ENCODE results near the gene NSG1. TPM values are rescaled to one million over a fixed set of nuclear protein-coding genes. Genes with fewer than 3 reads are reported as not detected.

Gene NSG1
- total RNA-seq, 1 donor from 2014 or later = 12.7 TPM

DNA sequence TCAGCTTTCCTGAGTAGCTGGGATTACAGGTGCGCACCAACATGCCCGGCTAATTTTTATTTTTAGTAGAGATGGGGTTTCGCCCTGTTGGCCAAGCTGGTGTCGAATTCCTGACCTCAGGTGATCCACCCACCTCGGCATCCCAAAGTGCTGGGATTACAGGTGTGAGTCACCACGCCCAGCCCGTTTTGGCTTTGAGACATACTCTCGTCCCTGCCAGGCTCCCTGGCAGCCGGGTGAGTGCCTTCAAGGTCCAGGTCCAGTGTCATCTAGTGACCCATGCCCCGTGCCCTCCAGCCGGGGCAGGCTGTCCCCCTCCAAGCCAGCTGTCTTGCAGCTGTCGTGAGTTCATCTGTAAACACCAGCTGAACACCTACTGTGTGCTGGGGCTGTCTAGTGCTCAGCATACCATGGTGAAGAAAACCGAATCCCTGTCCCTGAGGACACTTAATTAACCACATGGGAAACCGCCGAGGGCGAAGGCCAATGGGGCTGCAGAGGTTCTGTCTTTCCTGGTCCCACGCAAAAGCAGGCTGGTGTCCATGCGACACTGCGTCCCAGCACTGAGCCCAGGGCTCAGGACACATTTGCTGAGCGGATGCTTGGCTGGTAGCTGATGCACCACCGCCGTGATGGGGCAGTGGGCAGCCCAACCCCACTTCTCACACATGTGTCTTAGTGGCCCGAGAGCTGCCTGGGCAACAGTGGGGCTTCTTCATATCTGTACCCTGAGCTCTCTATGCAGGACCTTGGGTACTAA lies 21.9 kb downstream of the NSG1 start:
- Histone ChIP-seq H3K4me3 (ENCODE audit: low read depth, low read length) (no peak overlapping the region), H3K27me3 (ENCODE audit: control insufficient read depth, insufficient read depth, low read length) (peaks cover 37% of the 10 kb centered on the region), H3K36me3 (ENCODE audit: control insufficient read depth, insufficient read depth, low read length) (no peaks in the 10 kb centered on the region)
- no peak for DNase-seq (ENCODE audit: low read depth)
- TF ChIP-seq, protein P1, sequence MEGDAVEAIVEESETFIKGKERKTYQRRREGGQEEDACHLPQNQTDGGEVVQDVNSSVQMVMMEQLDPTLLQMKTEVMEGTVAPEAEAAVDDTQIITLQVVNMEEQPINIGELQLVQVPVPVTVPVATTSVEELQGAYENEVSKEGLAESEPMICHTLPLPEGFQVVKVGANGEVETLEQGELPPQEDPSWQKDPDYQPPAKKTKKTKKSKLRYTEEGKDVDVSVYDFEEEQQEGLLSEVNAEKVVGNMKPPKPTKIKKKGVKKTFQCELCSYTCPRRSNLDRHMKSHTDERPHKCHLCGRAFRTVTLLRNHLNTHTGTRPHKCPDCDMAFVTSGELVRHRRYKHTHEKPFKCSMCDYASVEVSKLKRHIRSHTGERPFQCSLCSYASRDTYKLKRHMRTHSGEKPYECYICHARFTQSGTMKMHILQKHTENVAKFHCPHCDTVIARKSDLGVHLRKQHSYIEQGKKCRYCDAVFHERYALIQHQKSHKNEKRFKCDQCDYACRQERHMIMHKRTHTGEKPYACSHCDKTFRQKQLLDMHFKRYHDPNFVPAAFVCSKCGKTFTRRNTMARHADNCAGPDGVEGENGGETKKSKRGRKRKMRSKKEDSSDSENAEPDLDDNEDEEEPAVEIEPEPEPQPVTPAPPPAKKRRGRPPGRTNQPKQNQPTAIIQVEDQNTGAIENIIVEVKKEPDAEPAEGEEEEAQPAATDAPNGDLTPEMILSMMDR (IDR thresholded peaks at IDR 0.05; ENCODE audit: insufficient read depth, low read length, poor library complexity, severe bottlenecking) = no peak

DNA sequence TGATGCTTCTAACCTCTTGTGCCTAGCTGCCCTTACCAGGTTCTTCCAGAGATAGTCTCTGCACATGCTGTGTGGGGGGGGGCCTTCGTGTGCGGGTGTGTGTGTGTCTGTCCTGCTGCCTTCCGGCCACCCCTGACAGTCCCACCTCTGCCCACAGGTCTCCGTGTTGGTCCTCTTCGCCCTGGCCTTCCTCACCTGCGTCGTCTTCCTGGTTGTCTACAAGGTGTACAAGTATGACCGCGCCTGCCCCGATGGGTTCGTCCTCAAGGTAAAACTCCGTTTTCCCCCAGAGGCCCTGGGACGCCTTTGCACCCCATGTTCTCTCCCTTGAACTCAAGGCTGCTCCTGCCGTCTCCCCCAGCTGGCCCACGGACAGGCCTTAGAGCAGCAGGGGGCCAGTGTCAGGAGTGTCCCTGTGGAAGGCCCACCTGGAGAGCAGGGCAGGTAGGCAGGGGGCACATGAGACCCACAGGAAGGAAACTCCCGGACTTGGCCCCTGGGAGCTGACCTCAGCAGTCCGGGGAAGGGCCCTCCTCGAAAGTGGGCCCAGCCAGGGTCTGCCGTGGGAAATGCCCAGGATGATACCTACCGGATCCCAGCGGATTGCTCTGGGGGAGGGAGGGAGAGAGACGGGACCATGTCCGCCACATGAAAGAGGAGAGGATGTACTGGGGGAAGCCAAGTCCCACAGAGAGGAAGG lies 22.7 kb downstream of the NSG1 start:
- Histone ChIP-seq H3K36me3 (ENCODE audit: control insufficient read depth, insufficient read depth, low read length) (no peaks in the 10 kb centered on the region), H3K27me3 (ENCODE audit: control insufficient read depth, insufficient read depth, low read length) (peaks cover 37% of the 10 kb centered on the region), H3K4me3 (ENCODE audit: low read depth, low read length) (no peak overlapping the region)
- no peak for DNase-seq (ENCODE audit: low read depth)
- TF ChIP-seq, protein P1 (IDR thresholded peaks at IDR 0.05; ENCODE audit: insufficient read depth, low read length, poor library complexity, severe bottlenecking) = no peak

DNA sequence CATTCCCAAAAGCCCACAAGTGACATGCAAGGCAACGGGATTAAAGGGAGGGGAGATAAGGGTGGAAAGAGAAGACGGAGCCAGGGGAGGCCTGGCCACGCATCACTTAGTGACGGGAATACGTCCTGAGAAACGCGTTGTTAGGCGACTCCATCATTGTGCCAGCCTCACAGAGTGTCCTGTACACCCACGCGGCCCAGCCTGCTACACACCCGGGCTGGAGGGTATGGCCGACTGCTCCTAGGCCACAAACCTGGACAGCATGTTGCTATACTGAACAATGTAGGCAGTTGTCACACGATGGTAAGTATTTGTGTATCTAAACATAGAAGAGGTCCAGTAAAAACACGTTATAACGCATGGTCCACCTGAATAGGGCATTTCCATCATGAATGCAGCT lies 23.4 kb downstream of the NSG1 start:
- DNase-seq (ENCODE audit: low read depth) = no peak
- Histone ChIP-seq H3K27me3 (ENCODE audit: control insufficient read depth, insufficient read depth, low read length) (peaks cover 33% of the 10 kb centered on the region), H3K36me3 (ENCODE audit: control insufficient read depth, insufficient read depth, low read length) (no peaks in the 10 kb centered on the region), H3K4me3 (ENCODE audit: low read depth, low read length) (no peak overlapping the region)
- TF ChIP-seq, protein P1 (IDR thresholded peaks at IDR 0.05; ENCODE audit: insufficient read depth, low read length, poor library complexity, severe bottlenecking) = no peak

DNA sequence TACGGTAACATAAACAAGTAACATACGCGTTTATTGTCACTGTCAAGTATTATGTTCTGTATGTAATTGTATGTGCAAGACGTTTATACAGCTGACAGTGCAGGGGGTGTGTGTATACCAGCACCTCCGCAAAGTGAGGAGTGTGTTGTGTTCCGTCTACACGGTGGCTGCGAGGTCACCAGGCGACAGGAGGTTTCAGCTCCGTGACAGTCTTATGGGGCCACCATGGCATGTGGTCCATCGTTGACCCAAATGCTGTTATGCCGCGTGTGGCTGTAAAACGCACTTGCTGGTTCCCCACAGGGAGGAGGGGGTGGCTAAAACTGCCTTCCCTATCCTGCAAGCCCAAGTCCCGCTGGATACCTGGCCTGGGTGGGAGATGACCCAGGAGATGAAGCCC lies 25.0 kb downstream of the NSG1 start:
- peaks cover 20% of the 10 kb centered on the region for H3K27me3 ChIP-seq (ENCODE audit: control insufficient read depth, insufficient read depth, low read length)
- no peaks in the 10 kb centered on the region for H3K36me3 ChIP-seq (ENCODE audit: control insufficient read depth, insufficient read depth, low read length)
- no peak overlapping the region for H3K4me3 ChIP-seq (ENCODE audit: low read depth, low read length)
- no peak for DNase-seq (ENCODE audit: low read depth)
- TF ChIP-seq, protein P1 (IDR thresholded peaks at IDR 0.05; ENCODE audit: insufficient read depth, low read length, poor library complexity, severe bottlenecking) = no peak

DNA sequence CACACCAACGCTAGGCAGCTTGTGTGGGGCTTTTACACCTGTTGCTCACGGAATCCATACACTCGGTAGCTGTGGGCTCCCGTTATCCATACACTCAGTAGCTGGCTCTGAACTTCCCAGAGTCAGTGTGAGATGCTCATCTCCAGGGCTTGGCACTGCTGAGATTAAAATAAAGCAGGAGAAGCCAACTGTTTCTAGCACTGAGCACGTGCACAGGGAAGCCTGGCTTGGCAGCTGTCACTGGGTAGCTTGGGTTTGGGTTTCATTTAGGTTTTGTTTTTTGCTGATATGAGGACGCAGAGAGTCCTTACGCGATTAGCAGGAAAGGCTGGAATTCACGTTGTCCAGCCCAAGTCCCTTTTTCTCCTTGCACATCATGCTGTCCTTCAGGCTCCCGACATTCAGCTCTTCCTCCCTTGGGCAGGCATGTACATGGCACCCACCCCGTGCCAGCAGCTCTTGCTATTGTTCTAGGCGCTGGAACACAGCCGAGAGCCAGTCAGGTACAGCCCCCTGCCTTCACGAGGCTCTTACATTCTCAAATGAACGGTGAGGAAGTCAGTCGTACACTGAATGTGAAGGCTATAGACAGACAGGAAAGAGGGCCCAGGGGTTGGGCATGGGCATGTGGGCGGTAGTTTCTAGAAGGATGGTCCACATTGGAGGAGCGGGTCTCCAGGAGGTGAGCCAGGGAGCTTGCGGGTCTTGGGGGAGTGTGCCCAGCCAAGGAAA lies 25.9 kb downstream of the NSG1 start:
- peaks cover 11% of the 10 kb centered on the region for H3K27me3 ChIP-seq (ENCODE audit: control insufficient read depth, insufficient read depth, low read length)
- DNase-seq (ENCODE audit: low read depth) = no peak
- TF ChIP-seq, protein P1 (IDR thresholded peaks at IDR 0.05; ENCODE audit: insufficient read depth, low read length, poor library complexity, severe bottlenecking) = no peak
- H3K36me3 ChIP-seq (ENCODE audit: control insufficient read depth, insufficient read depth, low read length) = no peaks in the 10 kb centered on the region
- H3K4me3 ChIP-seq (ENCODE audit: low read depth, low read length) = no peak overlapping the region

All from kidney epithelial cell (primary cell).